ENCODE results near the gene SHE.
"Not testable (repeated sequence)": the region's sequence is repeated elsewhere in the genome, so short reads cannot be mapped to it uniquely, and the experiment has no call there.

The SHE gene

GRCh38 chr1:154502066-154502743 is at the start of gene SHE, which contains the start of gene TDRD10:
Gene SHE, minus strand, starts transcription at chr1:154502412. Its CDS starts 386 bp downstream, at chr1:154502026.
Gene TDRD10, plus strand, starts transcription at chr1:154502219. Its CDS starts 4,685 bp downstream, at chr1:154506904.
- no peak for FAIRE-seq

GRCh38 chr1:154551474-154551873 is 49.3 kb upstream of the SHE start:
- no peak for FAIRE-seq

GRCh38 chr1:154550657-154551056 is 48.4 kb upstream of the SHE start:
- FAIRE-seq = no peak

- FAIRE-seq = no peak
Measured at GRCh38 chr1:154550070-154550469, 47.9 kb upstream of the SHE start.

- no peak for FAIRE-seq
Measured at GRCh38 chr1:154549202-154549770, 47.1 kb upstream of the SHE start.

- no peak for FAIRE-seq
Measured at GRCh38 chr1:154548028-154548427, 45.8 kb upstream of the SHE start.

- no peak for FAIRE-seq
Measured at GRCh38 chr1:154547105-154547732, 45.0 kb upstream of the SHE start.

GRCh38 chr1:154546264-154547063 is 44.3 kb upstream of the SHE start:
- no peak for FAIRE-seq

GRCh38 chr1:154541231-154541630 is 39.0 kb upstream of the SHE start:
- no peak for FAIRE-seq

GRCh38 chr1:154539486-154540483 is 37.6 kb upstream of the SHE start:
- no peak for FAIRE-seq

GRCh38 chr1:154536570-154536969 is 34.4 kb upstream of the SHE start:
- FAIRE-seq = no peak

GRCh38 chr1:154533952-154534844 is 32.0 kb upstream of the SHE start:
- no peak for FAIRE-seq

- not testable (repeated sequence) for FAIRE-seq
Measured at GRCh38 chr1:154531950-154532349, 29.7 kb upstream of the SHE start.

- FAIRE-seq = no peak
Measured at GRCh38 chr1:154529308-154529707, 27.1 kb upstream of the SHE start.

- no peak for FAIRE-seq
Measured at GRCh38 chr1:154527192-154527591, 25.0 kb upstream of the SHE start.

- no peak for FAIRE-seq
Measured at GRCh38 chr1:154524881-154525280, 22.7 kb upstream of the SHE start.

GRCh38 chr1:154521695-154522094 is 19.5 kb upstream of the SHE start:
- FAIRE-seq = no peak

GRCh38 chr1:154520333-154520732 is 18.1 kb upstream of the SHE start:
- no peak for FAIRE-seq

GRCh38 chr1:154519591-154519991 is 17.4 kb upstream of the SHE start:
- FAIRE-seq = no peak

- FAIRE-seq = no peak
Measured at GRCh38 chr1:154517661-154518060, 15.4 kb upstream of the SHE start.

GRCh38 chr1:154514066-154514553 is 11.9 kb upstream of the SHE start:
- no peak for FAIRE-seq
